Motor neuron (in vitro differentiated cells): ENCODE data around the gene HK1. TPM values are rescaled to one million over a fixed set of nuclear protein-coding genes. Genes with fewer than 3 reads are reported as not detected.
"Not testable (repeated sequence)": the region's sequence is repeated elsewhere in the genome, so short reads cannot be mapped to it uniquely, and the experiment has no call there.

ENCODE experiments used
- ATAC-seq, 8 experiments: fragments of 200-7000 bp; cut with Tn5 transposase; replicated peaks in 6 of 8; 2 replicates each; pipeline ENCODE4 v1.8.0; 2021; ENCODE audit warnings: mild to moderate bottlenecking in 8 of 8, moderate library complexity in 8 of 8
- H3K27ac ChIP-seq, 2 donors: fragments of 250-450 bp; sonication (Bioruptor Pico); 2 replicates each; pipeline ENCODE4 v1.9.0; 2021; ENCODE audit warnings: antibody characterized with exemption in 2 of 2, mild to moderate bottlenecking in 2 of 2, moderate library complexity in 1 of 2
- H3K4me1 ChIP-seq, 2 donors: fragments of 250-450 bp; sonication (Bioruptor Pico); replicated peaks in 1 of 2; 2 replicates each; pipeline ENCODE4 v1.6.1; 2021; ENCODE audit warnings: antibody characterized with exemption in 2 of 2, mild to moderate bottlenecking in 2 of 2, moderate library complexity in 1 of 2
- H3K4me3 ChIP-seq, 5 donors: fragments of 250-450 bp; sonication (Bioruptor Pico); 2 replicates each; pipeline ENCODE4 v1.9.0; 2021; ENCODE audit warnings: antibody characterized with exemption in 5 of 5, mild to moderate bottlenecking in 5 of 5, moderate library complexity in 4 of 5
- WGBS, 10 experiments: fragments of 450-650 bp; shearing (Covaris generic); methylation state at CpG; one replicate each; pipeline ENCODE4 v1.0.0; 2022; 5-methylcytosine and 5-hydroxymethylcytosine counted together
- in situ Hi-C, 9 experiments: fragments of 400-800 bp; cut with MboI; loops; one replicate each; pipeline ENCODE4 v1.15.0; 2021; ENCODE audit warnings: low sequenced_read_pairs in 9 of 9, low pct_unique_long_range_greater_than_20kb in 2 of 9; ENCODE audit not compliant: unreplicated experiment in 9 of 9
- total RNA-seq, 8 experiments: library from RNA; unstranded; fragments of 300-600 nt; gene quantifications; 2 replicates each; pipeline versions ENCODE4 v1.2.3 to v1.2.4, GENCODE V29; 2022

The HK1 gene
- total RNA-seq, 8 experiments from 2014 or later, result 53.8 to 113 (median 83.7) TPM

- ATAC-seq, H3K4me3 ChIP-seq, H3K4me1 ChIP-seq, H3K27ac ChIP-seq, in situ Hi-C loops: not testable (repeated sequence)
- WGBS, 10 experiments, result 82 to 100% (median 88%) methylated on average over 3 to 15 of the region's 16 CpGs; no CpG with 5 or more reads in 5 of the 10 experiments
Measured at GRCh38 chr10:69450395-69450794, 172.1 kb downstream of the HK1 start.

GRCh38 chr10:69451209-69451783 lies 173.0 kb downstream of the HK1 start, which contains the start of gene TSPAN15:
TSS of gene TSPAN15 (plus strand) at chr10:69451465. CDS start at chr10:69451595, 130 bp downstream.
- WGBS, 10 experiments, result 0 to 20% methylated on average over 2 to 5 of the region's 45 CpGs; no CpG with 5 or more reads in 8 of the 10 experiments
- no peaks in the 10 kb centered on the region for H3K4me1 ChIP-seq
- peak; percentile 82 to 99 (median 97) for ATAC-seq
- in situ Hi-C loops, result no loop called here
- H3K27ac ChIP-seq, result no peak within 1 kb of the TSS
- H3K4me3 ChIP-seq, result peak within 1 kb of the TSS; percentile 49 to 78 (median 69)

Other genes starting within 250 kb of the HK1 start
- under 1 TPM in 5 of 8 experiments, not detected in 3; 0.21 to 0.92 (median 0.45) TPM for gene SRGN, start 190.4 kb upstream of the HK1 start, total RNA-seq
- gene VPS26A, start 154.3 kb upstream of the HK1 start, total RNA-seq, result 10 to 100 TPM; 20.1 to 59.9 (median 35.1) TPM
- 10 to 100 TPM; 25.3 to 67.5 (median 37.4) TPM for gene SUPV3L1, start 98.3 kb upstream of the HK1 start, total RNA-seq
- 1 to 10 TPM in 3 of 8 experiments, under 1 TPM in 3, not detected in 2; 0.04 to 4.6 (median 0.78) TPM for gene HKDC1, start 58.2 kb upstream of the HK1 start, total RNA-seq
- gene TACR2, start 138.4 kb downstream of the HK1 start, total RNA-seq, result 1 to 10 TPM in 1 of 8 experiments, under 1 TPM in 7; 0.38 to 1.2 (median 0.56) TPM
- gene TSPAN15, start 173.0 kb downstream of the HK1 start, total RNA-seq, result 10 to 100 TPM in 3 of 8 experiments, 1 to 10 TPM in 5; 3.1 to 60.5 (median 6.6) TPM